DMS79 treated with DMSO at 0.1 percent for 48 hours (cell line): ENCODE measurements around the gene TANGO6.
A peak's percentile ranks its signal among the peaks of the same experiment; 100 is the strongest.
"Not testable (repeated sequence)": the region's sequence is repeated elsewhere in the genome, so short reads cannot be mapped to it uniquely, and the experiment has no call there.

Experiments
- DNase-seq: peaks from one replicate; lab custom pipeline; 2025; lab: John Stamatoyannopoulos, UW

The TANGO6 gene

GRCh38 chr16:69014811-69015210, 171.5 kb downstream of the TANGO6 start:
- DNase-seq: no peak

- DNase-seq: no peak
Measured at GRCh38 chr16:69017036-69017783, 173.9 kb downstream of the TANGO6 start.

- DNase-seq: no peak
Measured at GRCh38 chr16:69019811-69020210, 176.5 kb downstream of the TANGO6 start.

- DNase-seq: no peak
Measured at GRCh38 chr16:69029121-69029520, 185.8 kb downstream of the TANGO6 start.

GRCh38 chr16:69031877-69032301, 188.6 kb downstream of the TANGO6 start:
- no peak for DNase-seq

- no peak for DNase-seq
Measured at GRCh38 chr16:69033151-69033949, 190.0 kb downstream of the TANGO6 start.

GRCh38 chr16:69035375-69035774, 192.0 kb downstream of the TANGO6 start:
- no peak for DNase-seq

- DNase-seq: no peak
Measured at GRCh38 chr16:69036399-69037091, 193.2 kb downstream of the TANGO6 start.

GRCh38 chr16:69037373-69038160, 194.2 kb downstream of the TANGO6 start:
- DNase-seq: peak; percentile 2

- no peak for DNase-seq
Measured at GRCh38 chr16:69039333-69039941, 196.1 kb downstream of the TANGO6 start.

- DNase-seq: no peak
Measured at GRCh38 chr16:69040144-69040909, 197.0 kb downstream of the TANGO6 start.

GRCh38 chr16:69048328-69049120, 205.2 kb downstream of the TANGO6 start:
- no peak for DNase-seq

- no peak for DNase-seq
Measured at GRCh38 chr16:69049146-69049545, 205.8 kb downstream of the TANGO6 start.

GRCh38 chr16:69049603-69050375, 206.5 kb downstream of the TANGO6 start:
- DNase-seq: no peak

GRCh38 chr16:69051517-69051830, 208.1 kb downstream of the TANGO6 start:
- not testable (repeated sequence) for DNase-seq

GRCh38 chr16:69055008-69055407, 211.7 kb downstream of the TANGO6 start:
- no peak for DNase-seq

GRCh38 chr16:69055980-69056379, 212.6 kb downstream of the TANGO6 start:
- no peak for DNase-seq

GRCh38 chr16:69056421-69056820, 213.1 kb downstream of the TANGO6 start:
- no peak for DNase-seq
